Activated effector memory CD4-positive, alpha-beta T cell treated with anti-CD3 and anti-CD28 coated beads, Interleukin-2, amount 50 U/mL, for 16 hours (primary cell): ENCODE measurements around the gene MPP7.

ENCODE experiments used
- DNase-seq: peaks from one replicate; pipeline ENCODE4 v3.0.0-alpha.2; 2020

The MPP7 gene

DNA sequence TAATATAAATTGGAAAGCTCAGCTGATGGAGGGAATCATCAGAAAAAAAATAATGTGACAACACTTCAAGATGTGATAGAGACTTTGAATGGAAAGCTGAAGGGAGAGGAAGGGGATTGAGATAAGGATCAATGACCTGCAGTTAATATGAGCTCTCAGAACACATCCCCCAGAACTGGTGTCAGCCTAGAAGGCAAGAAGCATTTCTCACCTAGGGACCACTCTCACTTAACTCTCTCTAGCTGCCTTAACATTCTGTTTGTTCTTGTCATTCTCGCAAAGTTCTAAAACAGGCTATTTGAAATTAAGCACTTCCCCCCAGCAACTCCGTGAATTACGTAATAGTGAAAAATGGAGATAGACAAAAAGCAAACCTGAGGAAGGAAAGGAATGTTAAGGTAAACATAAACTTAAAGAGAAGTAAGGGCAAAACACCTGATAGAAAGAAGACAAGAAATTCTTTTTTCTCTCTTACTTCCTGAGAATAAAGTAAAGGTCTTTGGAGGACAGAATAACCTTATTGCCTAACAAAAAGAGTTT is 1.2 kb upstream of the MPP7 start:
- no peak for DNase-seq

DNA sequence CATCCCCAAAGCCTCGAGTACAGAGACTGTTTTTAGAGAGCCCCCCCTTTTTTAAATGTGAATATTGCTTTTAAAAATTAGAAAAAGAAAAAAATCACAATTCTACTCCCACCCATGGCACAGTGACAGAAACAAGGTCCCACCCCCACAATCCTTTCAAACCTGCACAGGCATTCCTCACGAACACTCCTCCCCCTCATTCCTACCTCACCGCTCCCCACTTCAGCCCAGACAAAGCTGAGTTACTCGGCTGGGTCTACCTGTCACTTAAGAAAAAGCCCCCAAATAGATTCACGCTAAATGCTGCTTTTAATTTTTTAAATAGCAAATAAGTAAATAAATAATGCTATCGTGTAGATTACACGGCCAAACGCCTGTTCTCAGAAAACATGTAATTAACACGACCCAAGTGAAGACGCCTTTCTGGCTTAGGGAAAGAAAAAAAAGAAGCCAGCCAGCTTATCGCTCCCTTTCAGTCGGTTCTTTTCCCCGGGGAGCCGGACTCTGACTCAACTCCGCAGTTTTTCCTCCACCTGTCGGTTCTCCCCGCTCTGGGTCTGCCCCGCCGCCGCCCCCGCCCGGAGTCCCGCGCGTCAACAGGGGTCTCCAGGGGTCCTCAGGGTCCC is 739 bp downstream of the MPP7 start:
- no peak for DNase-seq

DNA sequence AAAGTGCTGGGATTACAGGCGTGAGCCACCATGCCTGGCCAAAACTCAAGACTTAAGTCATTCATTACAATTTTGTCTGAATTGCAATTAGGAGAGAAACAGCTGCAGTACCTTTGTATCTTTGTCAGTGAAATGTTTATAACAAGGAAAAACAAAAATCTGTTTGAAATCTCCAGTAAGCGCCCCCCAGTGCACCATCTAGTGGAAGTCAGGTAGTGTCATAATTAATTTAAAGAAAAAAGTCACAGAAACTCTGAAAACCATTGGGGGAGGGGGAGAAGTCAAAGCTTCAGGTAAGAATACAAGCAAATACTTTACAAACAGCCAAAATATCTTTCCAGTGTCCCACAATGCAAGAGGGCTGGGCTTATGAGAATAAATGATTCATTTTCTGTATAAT is 2.8 kb downstream of the MPP7 start:
- no peak for DNase-seq

DNA sequence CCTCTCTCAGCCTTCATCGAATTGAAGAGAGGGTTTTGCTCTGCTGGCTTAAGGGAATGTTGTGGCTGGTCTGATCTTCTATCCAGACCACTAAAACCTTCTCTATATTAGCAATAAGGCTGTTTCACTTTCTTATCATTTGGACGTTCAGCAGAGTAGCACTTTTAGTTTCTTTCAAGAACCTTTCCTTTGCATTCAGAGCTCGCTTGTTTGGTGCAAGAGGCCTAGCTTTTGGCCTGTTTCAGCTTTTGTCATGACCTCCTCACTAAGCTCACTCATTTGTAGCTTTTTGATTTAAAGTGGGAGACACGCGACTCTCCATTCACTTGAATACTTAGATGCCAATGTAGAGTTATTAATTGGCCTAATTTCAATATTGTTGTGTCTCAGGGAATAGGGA is 3.9 kb downstream of the MPP7 start:
- no peak for DNase-seq

- DNase-seq = no peak
Observed at GRCh38 chr10:28296023-28296422, 6.8 kb downstream of the MPP7 start.

DNA sequence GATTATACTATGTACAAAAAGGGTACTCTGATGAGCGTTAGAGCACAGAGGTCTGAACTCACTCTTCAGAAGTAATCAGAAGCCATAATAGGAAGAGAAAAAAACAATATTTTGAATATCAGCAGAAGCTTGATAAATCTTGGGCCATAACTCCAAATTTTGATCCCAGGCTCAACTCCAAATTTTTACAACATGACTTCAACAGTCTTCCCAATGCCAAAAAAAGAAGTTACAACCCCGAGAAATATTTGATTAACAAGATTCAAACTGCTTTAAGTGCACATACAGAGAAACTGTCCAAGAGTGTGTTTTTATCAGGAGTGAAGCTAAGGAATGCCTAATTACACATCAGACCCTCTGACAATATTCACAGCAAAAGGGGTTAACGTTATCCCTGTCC is 7.5 kb downstream of the MPP7 start:
- DNase-seq = no peak

DNA sequence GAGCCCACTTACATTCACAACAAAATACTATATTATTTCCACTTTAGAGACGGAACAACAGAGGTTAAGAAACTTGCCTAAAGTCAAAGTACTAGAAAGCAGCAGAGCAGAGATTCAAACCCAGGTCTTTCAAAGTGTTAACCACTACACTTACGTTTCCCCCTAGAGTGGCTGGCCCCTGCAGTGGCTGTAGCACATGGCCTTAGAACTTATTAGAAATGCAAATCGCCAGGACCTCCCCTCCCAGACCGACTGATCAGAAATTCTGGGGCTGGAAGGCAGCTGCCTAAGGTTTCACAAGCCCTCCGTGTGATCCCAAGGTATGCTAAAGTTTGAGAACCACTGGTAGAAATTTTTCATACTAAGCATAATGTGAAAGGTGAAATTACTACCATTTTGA is 8.1 kb downstream of the MPP7 start:
- DNase-seq = no peak

- no peak for DNase-seq
Observed at GRCh38 chr10:28294169-28294532, 8.7 kb downstream of the MPP7 start.

GRCh38 chr10:28293236-28294168 is 9.4 kb downstream of the MPP7 start:
- no peak for DNase-seq

- DNase-seq = no peak
Observed at GRCh38 chr10:28291881-28292297, 11.0 kb downstream of the MPP7 start.

GRCh38 chr10:28285816-28286215 is 17.0 kb downstream of the MPP7 start:
- DNase-seq = no peak

DNA sequence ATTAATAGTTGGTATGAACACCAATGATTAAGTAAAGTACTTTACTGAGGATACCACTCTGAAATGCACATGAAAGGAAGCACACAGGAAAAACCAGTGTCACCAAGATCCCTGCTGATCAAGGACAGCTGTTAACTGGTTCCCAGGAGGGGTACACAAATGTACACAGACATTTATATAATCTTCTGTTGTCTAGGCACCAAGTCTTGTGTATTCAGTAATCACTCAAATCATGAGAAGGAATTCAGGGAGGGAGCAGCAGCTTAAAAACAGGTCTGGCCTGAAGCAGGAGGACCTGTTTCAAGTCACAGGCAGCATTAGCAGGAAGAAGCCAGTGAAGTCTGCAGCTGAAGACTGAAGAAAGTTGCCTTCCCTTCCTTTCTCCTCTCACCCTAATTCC is 18.7 kb downstream of the MPP7 start:
- no peak for DNase-seq

- no peak for DNase-seq
Observed at GRCh38 chr10:28283251-28283650, 19.6 kb downstream of the MPP7 start.

GRCh38 chr10:28282336-28282735 is 20.5 kb downstream of the MPP7 start:
- DNase-seq = no peak

- DNase-seq = no peak
Observed at GRCh38 chr10:28281726-28282315, 21.0 kb downstream of the MPP7 start.

- no peak for DNase-seq
Observed at GRCh38 chr10:28280652-28281051, 22.2 kb downstream of the MPP7 start.

GRCh38 chr10:28279878-28280277 is 23.0 kb downstream of the MPP7 start:
- no peak for DNase-seq

- no peak for DNase-seq
Observed at GRCh38 chr10:28278842-28279241, 24.0 kb downstream of the MPP7 start.

- DNase-seq = no peak
Observed at GRCh38 chr10:28276384-28276783, 26.5 kb downstream of the MPP7 start.

- no peak for DNase-seq
Observed at GRCh38 chr10:28274475-28274874, 28.4 kb downstream of the MPP7 start.

- DNase-seq = no peak
Observed at GRCh38 chr10:28273343-28273742, 29.5 kb downstream of the MPP7 start.

DNA sequence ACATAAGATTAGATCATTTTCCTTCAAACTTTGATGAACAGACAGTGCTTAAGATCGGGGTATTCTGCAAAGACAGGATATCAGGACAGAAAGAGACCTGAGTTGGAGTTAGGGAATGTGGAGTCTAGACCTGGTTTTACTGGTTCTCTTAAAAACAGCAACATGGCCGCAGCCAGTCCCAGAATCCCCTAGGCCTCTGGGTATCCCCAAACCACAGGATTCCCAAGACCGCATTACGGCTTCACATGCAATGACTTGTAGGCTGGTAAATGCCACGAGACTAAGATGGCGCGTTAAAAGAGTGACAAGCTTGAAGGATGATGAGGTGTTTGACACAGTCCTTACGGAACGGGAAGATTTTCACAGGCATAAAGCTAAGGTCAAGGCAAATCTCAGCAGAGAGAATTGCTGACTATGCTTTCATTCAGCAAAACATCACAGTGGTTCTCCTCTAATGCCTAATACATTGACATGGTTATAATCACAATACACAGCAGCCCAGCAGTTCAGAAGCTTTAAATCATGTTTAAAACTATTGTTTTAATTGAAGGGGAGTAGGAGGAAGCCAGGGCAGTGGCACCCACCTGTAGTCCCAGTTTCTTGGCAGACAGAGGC is 32.9 kb downstream of the MPP7 start:
- DNase-seq = no peak

- DNase-seq = no peak
Observed at GRCh38 chr10:28266449-28267224, 36.2 kb downstream of the MPP7 start.
